ENCODE results near the gene SHF. TPM values are rescaled to one million over a fixed set of nuclear protein-coding genes. Genes with fewer than 3 reads are reported as not detected.
A peak's percentile ranks its signal among the peaks of the same experiment; 100 is the strongest.

The SHF gene
- total and polyA plus RNA-seq, 2 of the 4 experiments (the other 2 are of a cell fraction) = 1.8 to 3.5 TPM

GRCh38 chr15:45168286-45168685, 19.5 kb downstream of the SHF start (continued):
- no peak for TF ChIP-seq RCOR1 (IDR thresholded peaks at IDR 0.05; ENCODE audit: insufficient replicate concordance, low read length)
- no peak for TF ChIP-seq ELK1 (IDR thresholded peaks at IDR 0.05; ENCODE audit: borderline replicate concordance, low read depth, low read length)

GRCh38 chr15:45167631-45168205, 20.0 kb downstream of the SHF start:
- peak overlapping the region; percentile 21 for H3K4me2 ChIP-seq (ENCODE audit: low read depth, low read length)
- ChIA-PET CTCF (interaction anchor here (0.6 kb wide), 1 partner anchor 197 kb away, joined by 3 read pairs; no protein-coding TSS in a partner anchor), POLR2A (ENCODE audit: unreplicated experiment) (no interaction called here)
- no peak overlapping the region for H4K91ac ChIP-seq (ENCODE audit: insufficient read depth, low read depth, low read length)
- H3K23ac ChIP-seq (ENCODE audit: low read depth, low read length) = 0 out of 2 replicates have a peak overlapping the region, but pooled peaks have one; percentile 12
- intact Hi-C loops (cut with micrococcal nuclease) (loop anchor here (1.0 kb wide), 2 partner anchors 33 to 290 kb away; no protein-coding TSS in a partner anchor), in situ Hi-C loops (cut with MboI; ENCODE audit: low sequenced_read_pairs) (no loop called here), dilution Hi-C loops (cut with HindIII; ENCODE audit: low sequenced_read_pairs, unreplicated experiment) (no loop called here)
- ATAC-seq (ENCODE audit: low read depth) (no peak), DNase-seq (no peak)
- no peak overlapping the region; the same call in 1 of the 2 replicates for H4K5ac ChIP-seq (ENCODE audit: low read depth, low read length)
- H2AK9ac ChIP-seq (replicated peaks; ENCODE audit: low read depth, low read length, poor library complexity) = peak overlapping the region; percentile 98
- no peak overlapping the region; the same call in 1 of the 2 replicates for H3K18ac ChIP-seq (ENCODE audit: low read depth, low read length)
- H4K8ac ChIP-seq (ENCODE audit: low read depth in 2 of 2, low read length in 2 of 2) = peak overlapping the region; percentile 73 to 100; a peak in 3 of 4 replicates
- H3K4ac ChIP-seq (ENCODE audit: low read depth, low read length) = peak overlapping the region; percentile 87
- H3K9ac ChIP-seq (ENCODE audit: low read depth, low read length) = peak overlapping the region; percentile 4; the same call in 1 of the 2 replicates
- no peak overlapping the region for H3K56ac ChIP-seq (ENCODE audit: extremely low read depth, insufficient read depth, low read length)
- H3K36me3 ChIP-seq (ENCODE audit: control insufficient read depth, insufficient read depth, low read length) = peaks cover 2% of the 10 kb centered on the region; the same call in 1 of the 2 replicates
- H3K9me1 ChIP-seq (ENCODE audit: insufficient read depth, low read length) = peaks cover 6% of the 10 kb centered on the region
- H2AFZ ChIP-seq (replicated peaks; ENCODE audit: low read length, poor library complexity) = peak overlapping the region; percentile 97
- no peak overlapping the region for H2BK15ac ChIP-seq (ENCODE audit: low read depth, low read length)
- H3K14ac ChIP-seq (replicated peaks; ENCODE audit: low read depth, low read length) = no peak overlapping the region; the same call in 1 of the 2 replicates
- no peak overlapping the region for H2BK120ac ChIP-seq (ENCODE audit: low read depth, low read length)
- no TSS peak for BruUV-seq (replicated peaks)
- H3K9me3 ChIP-seq (ENCODE audit: control insufficient read depth, insufficient read depth, low read length) = no peaks in the 10 kb centered on the region
- no peak overlapping the region for H2BK5ac ChIP-seq (ENCODE audit: low read depth, low read length, poor library complexity, severe bottlenecking)
- H3K4me3 ChIP-seq (ENCODE audit: insufficient read depth, low read depth, low read length) = peak overlapping the region; percentile 59; the same call in 1 of the 2 replicates
- peaks cover 6% of the 10 kb centered on the region for H3K4me1 ChIP-seq (ENCODE audit: control insufficient read depth, insufficient read depth, low read length)
- no peaks in the 10 kb centered on the region for H3K27me3 ChIP-seq (ENCODE audit: control insufficient read depth, insufficient read depth, low read length)
- peak overlapping the region; percentile 25; the same call in 1 of the 2 replicates for H2BK20ac ChIP-seq (ENCODE audit: low read depth, low read length)
- H4K20me1 ChIP-seq (ENCODE audit: insufficient read depth, low read length) = no peaks in the 10 kb centered on the region; the same call in 1 of the 2 replicates
- 75% methylated on average over 1 of the region's 9 CpGs; no CpG with 5 or more reads in 1 of the 2 experiments for whole genome bisulfite sequencing, 2 experiments (ENCODE audit: extremely low coverage in 2 of 2, insufficient read length in 1 of 2)
- H3K27ac ChIP-seq (ENCODE audit: insufficient read depth, low read length) = peak overlapping the region; percentile 91; the same call in 1 of the 2 replicates
- peaks cover 5 to 20% of the 10 kb centered on the region in 2 experiments for H3K79me1 ChIP-seq (ENCODE audit: low read depth in 1 of 2, low read length in 2 of 2)
- H2AK5ac ChIP-seq (ENCODE audit: low read depth, low read length) = peak overlapping the region; percentile 82
- TF ChIP-seq BHLHE40 (IDR thresholded peaks at IDR 0.05; ENCODE audit: low read depth, low read length) = no peak
- no peak for TF ChIP-seq CHD1 (IDR thresholded peaks at IDR 0.05; ENCODE audit: low read depth, low read length)
- TF ChIP-seq MAZ (IDR thresholded peaks at IDR 0.05; ENCODE audit: borderline replicate concordance, low read depth, low read length) = no peak
- TF ChIP-seq NFE2L2 (IDR thresholded peaks at IDR 0.05; ENCODE audit: low read depth, low read length) = no peak
- no peak for TF ChIP-seq POLR2A (IDR thresholded peaks at IDR 0.05; ENCODE audit: low read depth, low read length)
- TF ChIP-seq RAD21 (IDR thresholded peaks at IDR 0.05; ENCODE audit: low read length) = no peak
- no peak for TF ChIP-seq MXI1 (IDR thresholded peaks at IDR 0.05; ENCODE audit: borderline replicate concordance, low read depth, low read length)
- no peak for TF ChIP-seq ELK1 (IDR thresholded peaks at IDR 0.05; ENCODE audit: borderline replicate concordance, low read depth, low read length)
- no peak for TF ChIP-seq RFX5 (IDR thresholded peaks at IDR 0.05; ENCODE audit: low read depth, low read length)
- TF ChIP-seq CTCF (conservative IDR thresholded peaks at IDR 0.05; ENCODE audit: low read depth, low read length) = no peak
- TF ChIP-seq FOS (IDR thresholded peaks at IDR 0.05; ENCODE audit: low read depth, low read length) = no peak
